ENCODE measurements around the gene FAIM.

The FAIM gene

DNA sequence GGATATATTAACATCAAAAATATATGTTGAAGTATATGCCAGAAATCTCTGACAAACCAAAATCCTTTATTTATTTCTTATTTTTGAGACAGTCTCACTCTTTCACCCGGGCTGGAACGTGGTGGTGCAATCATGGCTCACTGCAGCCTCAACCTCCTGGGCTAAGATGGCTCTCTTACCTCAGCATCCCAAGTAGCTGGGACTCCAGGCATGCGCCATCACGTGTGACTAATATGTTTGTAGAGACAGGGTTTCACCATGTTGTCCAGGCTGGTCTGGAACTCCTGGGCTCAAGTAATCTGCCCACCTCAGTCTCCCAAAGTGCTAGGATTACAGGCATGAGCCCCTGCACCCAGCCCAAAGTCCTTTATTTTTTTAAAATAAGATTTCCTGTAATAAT lies 11.9 kb downstream of the FAIM start:
- Histone ChIP-seq H3K36me3 (ENCODE audit: control insufficient read depth, insufficient read depth, low read length) (no peaks in the 10 kb centered on the region), H3K4me1 (ENCODE audit: control insufficient read depth, insufficient read depth, low read length) (no peaks in the 10 kb centered on the region), H3K27ac (ENCODE audit: low read depth, low read length) (no peak overlapping the region), H3K9ac (ENCODE audit: low read length) (no peak overlapping the region), H3K4me3 (ENCODE audit: low read length) (no peak overlapping the region), H3K27me3 (ENCODE audit: control insufficient read depth, insufficient read depth, low read length) (no peaks in the 10 kb centered on the region)

DNA sequence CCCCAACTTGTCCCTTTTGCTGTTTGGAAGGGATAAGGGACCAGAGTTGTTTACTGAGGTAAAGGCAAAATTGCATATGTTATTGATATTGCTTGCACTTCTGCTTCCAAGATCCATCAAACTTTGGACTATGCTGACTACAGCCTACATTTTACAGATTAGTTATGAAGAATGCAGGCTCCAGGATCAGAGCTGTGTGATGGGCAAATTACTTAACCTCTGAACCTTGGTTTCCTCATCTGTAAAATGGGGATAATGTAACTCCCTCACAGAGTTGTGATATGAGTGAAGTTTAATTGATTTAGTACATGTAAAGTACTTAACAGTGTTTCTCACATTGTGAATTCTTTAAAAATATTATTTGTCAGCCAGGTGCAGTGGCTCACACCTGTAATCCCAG lies 15.9 kb downstream of the FAIM start:
- H3K36me3 ChIP-seq (ENCODE audit: control insufficient read depth, insufficient read depth, low read length), result no peaks in the 10 kb centered on the region
- no peak overlapping the region for H3K9ac ChIP-seq (ENCODE audit: low read length)
- H3K4me3 ChIP-seq (ENCODE audit: low read length), result no peak overlapping the region
- H3K27me3 ChIP-seq (ENCODE audit: control insufficient read depth, insufficient read depth, low read length), result no peaks in the 10 kb centered on the region
- no peak overlapping the region for H3K27ac ChIP-seq (ENCODE audit: low read depth, low read length)
- no peaks in the 10 kb centered on the region for H3K4me1 ChIP-seq (ENCODE audit: control insufficient read depth, insufficient read depth, low read length)

- H3K36me3 ChIP-seq (ENCODE audit: control insufficient read depth, insufficient read depth, low read length), result no peaks in the 10 kb centered on the region
- H3K27me3 ChIP-seq (ENCODE audit: control insufficient read depth, insufficient read depth, low read length), result no peaks in the 10 kb centered on the region
- H3K4me3 ChIP-seq (ENCODE audit: low read length), result no peak overlapping the region
- no peaks in the 10 kb centered on the region for H3K4me1 ChIP-seq (ENCODE audit: control insufficient read depth, insufficient read depth, low read length)
- H3K27ac ChIP-seq (ENCODE audit: low read depth, low read length), result no peak overlapping the region
- H3K9ac ChIP-seq (ENCODE audit: low read length), result no peak overlapping the region
Measured at GRCh38 chr3:138625707-138626365, 17.3 kb downstream of the FAIM start.

DNA sequence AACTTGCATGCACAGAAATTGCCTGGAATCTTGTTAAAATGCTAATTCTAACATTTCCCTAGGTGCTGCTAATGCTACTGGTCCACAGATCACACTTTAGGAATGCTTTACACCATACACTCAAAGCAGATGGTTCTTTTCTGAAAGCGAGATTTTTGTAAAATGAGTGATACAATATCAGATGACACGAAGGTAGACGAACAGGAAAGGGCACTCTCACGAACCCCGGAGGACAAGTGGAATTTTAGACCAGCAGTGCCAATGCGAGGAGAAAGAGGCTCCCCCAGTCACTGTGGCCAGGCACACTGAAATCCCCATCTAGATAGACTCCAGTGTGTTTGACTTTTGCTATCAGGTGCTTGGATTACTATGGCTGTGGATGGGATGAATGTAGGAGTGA lies 21.0 kb downstream of the FAIM start:
- Histone ChIP-seq H3K9ac (ENCODE audit: low read length) (no peak overlapping the region), H3K27me3 (ENCODE audit: control insufficient read depth, insufficient read depth, low read length) (no peaks in the 10 kb centered on the region), H3K4me1 (ENCODE audit: control insufficient read depth, insufficient read depth, low read length) (no peaks in the 10 kb centered on the region), H3K36me3 (ENCODE audit: control insufficient read depth, insufficient read depth, low read length) (no peaks in the 10 kb centered on the region), H3K27ac (ENCODE audit: low read depth, low read length) (no peak overlapping the region), H3K4me3 (ENCODE audit: low read length) (no peak overlapping the region)

DNA sequence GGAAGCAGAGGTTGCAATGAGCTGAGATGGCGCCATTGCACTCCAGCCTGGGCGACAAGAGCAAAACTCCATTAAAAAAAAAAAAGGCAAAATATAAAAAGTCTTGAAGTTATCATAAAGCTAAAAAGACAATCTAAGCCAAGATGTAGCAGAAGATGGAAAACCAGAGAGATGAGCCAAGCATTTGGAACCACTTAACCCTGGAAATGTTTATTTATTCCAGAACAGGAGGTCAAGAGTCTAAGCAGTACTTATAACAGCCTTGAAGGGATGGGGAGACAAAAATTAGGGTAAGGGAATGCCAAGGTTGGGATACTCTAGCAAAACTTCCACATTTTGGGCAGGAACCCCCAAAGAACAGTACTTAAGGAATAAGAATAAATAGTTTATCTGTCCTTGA lies 30.1 kb downstream of the FAIM start:
- no peaks in the 10 kb centered on the region for H3K27me3 ChIP-seq (ENCODE audit: control insufficient read depth, insufficient read depth, low read length)
- no peak overlapping the region for H3K4me3 ChIP-seq (ENCODE audit: low read length)
- no peak overlapping the region for H3K9ac ChIP-seq (ENCODE audit: low read length)
- no peaks in the 10 kb centered on the region for H3K4me1 ChIP-seq (ENCODE audit: control insufficient read depth, insufficient read depth, low read length)
- no peaks in the 10 kb centered on the region for H3K36me3 ChIP-seq (ENCODE audit: control insufficient read depth, insufficient read depth, low read length)
- no peak overlapping the region for H3K27ac ChIP-seq (ENCODE audit: low read depth, low read length)

DNA sequence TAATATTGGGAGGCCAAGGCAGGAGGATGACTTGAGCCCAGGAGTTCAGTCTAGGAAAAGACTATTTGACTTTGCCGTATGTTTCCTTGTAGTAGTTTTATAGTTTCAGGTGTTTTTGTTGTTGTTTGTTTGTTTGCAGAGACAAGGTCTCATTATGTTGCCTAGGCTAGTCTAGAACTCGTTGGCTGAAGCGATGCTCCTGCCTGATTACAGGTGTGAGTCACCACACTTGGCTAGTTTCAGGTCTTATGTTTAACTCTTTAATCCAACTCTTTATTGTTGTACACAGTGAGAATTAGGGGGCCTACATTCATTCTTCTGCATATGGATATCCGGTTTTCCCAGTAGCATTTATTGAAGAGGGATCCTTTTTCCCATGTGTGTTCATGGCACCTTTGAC lies 32.0 kb downstream of the FAIM start:
- Histone ChIP-seq H3K4me3 (ENCODE audit: low read length) (no peak overlapping the region), H3K27me3 (ENCODE audit: control insufficient read depth, insufficient read depth, low read length) (no peaks in the 10 kb centered on the region), H3K4me1 (ENCODE audit: control insufficient read depth, insufficient read depth, low read length) (no peaks in the 10 kb centered on the region), H3K9ac (ENCODE audit: low read length) (no peak overlapping the region), H3K27ac (ENCODE audit: low read depth, low read length) (no peak overlapping the region), H3K36me3 (ENCODE audit: control insufficient read depth, insufficient read depth, low read length) (no peaks in the 10 kb centered on the region)

DNA sequence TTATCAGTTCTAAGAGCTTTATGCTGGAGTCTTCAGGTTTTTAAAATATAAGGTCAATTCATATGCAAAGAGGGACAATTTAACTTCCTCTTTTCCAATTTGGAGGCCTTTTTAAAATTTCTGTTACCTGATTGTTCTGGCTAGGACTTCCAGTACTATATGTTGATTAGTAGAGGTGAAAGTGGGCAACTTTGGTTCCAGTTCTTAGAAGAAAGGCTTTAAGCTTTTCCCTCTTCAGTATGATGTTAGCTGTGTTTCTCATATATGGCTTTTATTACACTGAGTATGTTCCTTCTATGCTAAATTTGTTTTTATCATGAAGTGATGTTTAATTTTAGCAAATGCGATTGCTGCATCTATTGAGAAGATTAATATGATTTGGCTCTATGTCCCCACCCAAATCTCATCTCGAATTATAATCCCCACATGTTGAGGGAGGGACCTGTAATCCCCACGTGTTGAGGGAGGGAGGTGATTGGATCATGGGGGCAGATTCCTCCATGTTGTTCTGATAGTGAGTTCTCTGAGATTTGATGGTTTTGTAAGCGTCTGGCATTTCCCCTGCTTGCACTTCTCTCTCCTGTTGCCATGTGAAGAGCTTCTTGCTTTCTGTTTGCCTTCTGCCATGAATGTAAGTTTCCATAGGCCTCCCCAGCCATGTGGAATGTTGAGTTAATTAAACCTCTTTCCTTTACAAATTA lies 33.8 kb downstream of the FAIM start:
- no peak overlapping the region for H3K9ac ChIP-seq (ENCODE audit: low read length)
- no peaks in the 10 kb centered on the region for H3K4me1 ChIP-seq (ENCODE audit: control insufficient read depth, insufficient read depth, low read length)
- H3K4me3 ChIP-seq (ENCODE audit: low read length), result no peak overlapping the region
- H3K27me3 ChIP-seq (ENCODE audit: control insufficient read depth, insufficient read depth, low read length), result no peaks in the 10 kb centered on the region
- H3K27ac ChIP-seq (ENCODE audit: low read depth, low read length), result no peak overlapping the region
- H3K36me3 ChIP-seq (ENCODE audit: control insufficient read depth, insufficient read depth, low read length), result no peaks in the 10 kb centered on the region

DNA sequence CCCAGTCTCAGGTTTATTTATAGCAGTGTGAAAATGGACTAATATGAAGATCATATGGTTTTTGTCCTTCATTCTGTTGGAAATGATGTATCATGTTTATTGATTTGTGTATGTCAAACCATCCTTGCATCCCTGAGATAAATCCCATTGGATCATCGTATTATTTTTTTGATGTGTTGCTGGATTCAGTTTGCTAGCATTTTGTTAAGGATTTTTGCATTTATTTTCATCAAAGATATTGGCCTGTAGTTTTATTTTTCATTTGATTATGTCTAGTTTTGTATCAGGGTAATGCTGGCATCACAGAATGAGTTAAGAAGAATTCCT lies 34.3 kb downstream of the FAIM start:
- no peaks in the 10 kb centered on the region for H3K4me1 ChIP-seq (ENCODE audit: control insufficient read depth, insufficient read depth, low read length)
- no peak overlapping the region for H3K9ac ChIP-seq (ENCODE audit: low read length)
- H3K27me3 ChIP-seq (ENCODE audit: control insufficient read depth, insufficient read depth, low read length), result no peaks in the 10 kb centered on the region
- H3K4me3 ChIP-seq (ENCODE audit: low read length), result no peak overlapping the region
- H3K27ac ChIP-seq (ENCODE audit: low read depth, low read length), result no peak overlapping the region
- no peaks in the 10 kb centered on the region for H3K36me3 ChIP-seq (ENCODE audit: control insufficient read depth, insufficient read depth, low read length)

DNA sequence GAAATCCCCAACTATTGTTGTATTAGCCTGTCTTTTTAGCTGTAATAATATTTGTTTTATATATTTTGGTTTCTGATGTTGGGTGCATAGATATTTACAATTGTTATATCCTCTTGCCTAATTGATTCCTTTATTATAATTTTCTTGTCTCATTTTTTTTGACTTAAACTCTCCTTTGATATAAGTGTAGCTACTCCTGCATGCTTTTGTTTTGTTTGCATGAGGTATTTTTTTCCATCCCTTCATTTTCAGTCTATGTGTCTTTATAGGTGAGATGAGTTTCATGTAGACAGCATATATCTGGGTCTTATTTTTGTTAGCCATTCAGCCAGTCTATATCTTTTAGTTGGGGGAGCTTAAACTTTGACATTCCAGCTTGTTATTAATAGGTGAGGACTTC lies 37.4 kb downstream of the FAIM start:
- H3K4me1 ChIP-seq (ENCODE audit: control insufficient read depth, insufficient read depth, low read length), result no peaks in the 10 kb centered on the region
- H3K36me3 ChIP-seq (ENCODE audit: control insufficient read depth, insufficient read depth, low read length), result peaks cover 12% of the 10 kb centered on the region
- no peak overlapping the region for H3K27ac ChIP-seq (ENCODE audit: low read depth, low read length)
- no peak overlapping the region for H3K9ac ChIP-seq (ENCODE audit: low read length)
- H3K4me3 ChIP-seq (ENCODE audit: low read length), result no peak overlapping the region
- no peaks in the 10 kb centered on the region for H3K27me3 ChIP-seq (ENCODE audit: control insufficient read depth, insufficient read depth, low read length)

DNA sequence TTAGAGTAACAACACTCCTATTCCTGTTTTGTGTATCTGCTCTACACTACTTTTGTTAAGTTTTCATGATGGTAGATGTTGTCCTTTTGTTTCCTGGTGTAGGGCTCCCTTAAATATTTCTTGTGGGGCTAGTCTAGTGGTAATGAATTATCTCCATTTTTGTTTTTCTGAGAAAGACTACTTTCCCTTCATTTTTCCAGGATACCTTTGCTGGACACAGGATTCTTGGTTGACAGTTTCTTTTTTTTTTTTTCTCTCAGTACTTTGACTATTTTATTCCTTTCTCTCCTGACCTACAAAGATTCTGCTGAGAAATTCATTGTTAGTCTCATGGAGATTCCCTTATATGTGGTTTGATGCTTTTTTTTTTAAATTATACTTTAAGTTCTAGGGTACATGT lies 37.9 kb downstream of the FAIM start:
- Histone ChIP-seq H3K4me1 (ENCODE audit: control insufficient read depth, insufficient read depth, low read length) (no peaks in the 10 kb centered on the region), H3K27ac (ENCODE audit: low read depth, low read length) (no peak overlapping the region), H3K36me3 (ENCODE audit: control insufficient read depth, insufficient read depth, low read length) (peaks cover 12% of the 10 kb centered on the region), H3K27me3 (ENCODE audit: control insufficient read depth, insufficient read depth, low read length) (no peaks in the 10 kb centered on the region), H3K9ac (ENCODE audit: low read length) (no peak overlapping the region), H3K4me3 (ENCODE audit: low read length) (no peak overlapping the region)

GRCh38 chr3:138649134-138649533 lies 40.6 kb downstream of the FAIM start:
- H3K4me1 ChIP-seq (ENCODE audit: control insufficient read depth, insufficient read depth, low read length), result no peaks in the 10 kb centered on the region
- H3K9ac ChIP-seq (ENCODE audit: low read length), result no peak overlapping the region
- H3K4me3 ChIP-seq (ENCODE audit: low read length), result no peak overlapping the region
- H3K27me3 ChIP-seq (ENCODE audit: control insufficient read depth, insufficient read depth, low read length), result no peaks in the 10 kb centered on the region
- H3K36me3 ChIP-seq (ENCODE audit: control insufficient read depth, insufficient read depth, low read length), result peaks cover 12% of the 10 kb centered on the region
- no peak overlapping the region for H3K27ac ChIP-seq (ENCODE audit: low read depth, low read length)

GRCh38 chr3:138653567-138653966 lies 45.0 kb downstream of the FAIM start:
- no peak overlapping the region for H3K4me3 ChIP-seq (ENCODE audit: low read length)
- H3K4me1 ChIP-seq (ENCODE audit: control insufficient read depth, insufficient read depth, low read length), result no peaks in the 10 kb centered on the region
- H3K27ac ChIP-seq (ENCODE audit: low read depth, low read length), result no peak overlapping the region
- no peak overlapping the region for H3K9ac ChIP-seq (ENCODE audit: low read length)
- no peaks in the 10 kb centered on the region for H3K27me3 ChIP-seq (ENCODE audit: control insufficient read depth, insufficient read depth, low read length)
- peaks cover 17% of the 10 kb centered on the region for H3K36me3 ChIP-seq (ENCODE audit: control insufficient read depth, insufficient read depth, low read length)

- H3K27ac ChIP-seq (ENCODE audit: low read depth, low read length), result no peak overlapping the region
- H3K27me3 ChIP-seq (ENCODE audit: control insufficient read depth, insufficient read depth, low read length), result no peaks in the 10 kb centered on the region
- no peaks in the 10 kb centered on the region for H3K4me1 ChIP-seq (ENCODE audit: control insufficient read depth, insufficient read depth, low read length)
- no peak overlapping the region for H3K9ac ChIP-seq (ENCODE audit: low read length)
- H3K4me3 ChIP-seq (ENCODE audit: low read length), result no peak overlapping the region
- peaks cover 5% of the 10 kb centered on the region for H3K36me3 ChIP-seq (ENCODE audit: control insufficient read depth, insufficient read depth, low read length)
Measured at GRCh38 chr3:138657508-138657907, 48.9 kb downstream of the FAIM start.

Measured in rectal smooth muscle tissue (tissue), 1 donor.